GM12891 (cell line): ENCODE data around the gene FSTL4.

ENCODE experiments used
- DNase-seq: peaks from one replicate; pipeline ENCODE4 v3.0.0; 2011; ENCODE audit warnings: low spot score; ENCODE audit not compliant: insufficient read length
- FAIRE-seq: peaks from 2 replicates; lab custom pipeline; 2011; peaks lifted over from hg19 to GRCh38; lab: Jason Lieb, UNC
- PAX5 ChIP-seq: IDR thresholded peaks from 2 replicates; pipeline ENCODE4 v1.6.1; 2011; ENCODE audit warnings: low read length, moderate library complexity, mild to moderate bottlenecking; ENCODE audit not compliant: insufficient read depth, severe bottlenecking
- POLR2A ChIP-seq: IDR thresholded peaks from 2 replicates; pipeline ENCODE4 v1.6.1; 2011; ENCODE audit warnings: low read depth, low read length, control low read depth
- POLR2AphosphoS5 ChIP-seq: IDR thresholded peaks from 2 replicates; pipeline ENCODE4 v1.6.1; 2011; ENCODE audit warnings: low read depth, low read length, control low read depth
- POU2F2 ChIP-seq: IDR thresholded peaks from 2 replicates; pipeline ENCODE4 v1.6.1; 2011; ENCODE audit warnings: low read depth, mild to moderate bottlenecking, control low read depth, low read length, moderate library complexity
- SPI1 ChIP-seq: IDR thresholded peaks from 2 replicates; pipeline ENCODE4 v1.6.1; 2011; ENCODE audit warnings: low read depth, low read length, control low read depth
- TAF1 ChIP-seq: IDR thresholded peaks from 2 replicates; pipeline ENCODE4 v1.6.1; 2011; ENCODE audit warnings: low read depth, low read length, control low read depth

The FSTL4 gene

DNA sequence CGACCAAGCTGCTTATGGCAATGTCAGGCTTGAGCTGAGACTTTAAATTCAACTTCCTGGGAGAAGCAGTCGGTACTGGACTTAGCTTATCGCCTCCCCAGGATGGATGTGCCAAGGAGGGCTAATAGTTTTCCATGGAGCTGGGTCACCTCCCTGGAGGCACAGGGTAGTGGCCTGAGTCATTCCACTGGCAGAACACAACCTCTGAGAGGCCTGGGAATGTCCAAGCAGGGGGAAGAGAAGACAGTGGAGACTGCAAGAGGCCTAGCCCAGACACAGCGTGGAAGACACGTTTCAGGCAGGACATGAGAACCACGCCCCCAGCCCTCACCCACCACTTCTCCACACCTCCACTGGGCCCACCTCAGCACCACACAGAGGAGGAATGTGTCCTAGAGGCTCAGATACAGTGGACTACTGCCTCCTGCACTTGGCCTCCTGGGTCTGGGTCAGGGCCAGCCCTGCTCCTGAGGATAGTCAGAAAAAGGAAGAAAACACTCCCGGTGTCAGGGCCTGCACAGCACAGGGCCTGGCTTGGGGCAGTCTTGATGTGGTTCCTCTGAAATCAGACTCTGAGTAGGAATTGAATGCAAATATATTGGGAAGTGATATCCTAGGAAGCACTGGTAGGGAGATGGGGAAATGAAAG is 171.8 kb downstream of the FSTL4 start:
- FAIRE-seq = no peak
- no peak for DNase-seq
- TF ChIP-seq POU2F2 = no peak
- TF ChIP-seq SPI1 = no peak
- no peak for TF ChIP-seq TAF1
- TF ChIP-seq POLR2A = no peak
- TF ChIP-seq PAX5 = no peak
- TF ChIP-seq POLR2AphosphoS5 = no peak

DNA sequence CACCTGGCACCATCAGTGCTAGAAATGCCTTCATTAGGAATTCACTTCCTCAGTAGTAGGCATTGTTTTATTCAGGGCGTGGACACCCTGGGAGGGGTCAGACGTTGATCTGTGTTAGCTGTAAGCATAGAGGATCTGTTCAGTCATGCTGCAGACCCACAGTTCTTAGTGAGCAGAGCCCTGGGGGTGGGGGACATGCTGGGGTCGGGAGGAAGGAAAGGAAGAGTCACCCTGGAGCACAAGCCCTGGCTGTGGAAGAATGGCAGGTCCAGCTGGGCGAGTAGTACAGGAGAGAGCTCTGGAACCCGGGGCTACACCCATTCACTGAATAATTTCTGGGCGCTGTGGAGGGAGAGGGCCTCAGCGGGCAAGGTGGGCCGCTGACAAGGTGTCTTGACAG is 172.5 kb downstream of the FSTL4 start:
- FAIRE-seq = no peak
- DNase-seq = no peak
- TF ChIP-seq PAX5 = no peak
- no peak for TF ChIP-seq TAF1
- TF ChIP-seq POLR2A = no peak
- TF ChIP-seq POU2F2 = no peak
- TF ChIP-seq POLR2AphosphoS5 = no peak
- TF ChIP-seq SPI1 = no peak

DNA sequence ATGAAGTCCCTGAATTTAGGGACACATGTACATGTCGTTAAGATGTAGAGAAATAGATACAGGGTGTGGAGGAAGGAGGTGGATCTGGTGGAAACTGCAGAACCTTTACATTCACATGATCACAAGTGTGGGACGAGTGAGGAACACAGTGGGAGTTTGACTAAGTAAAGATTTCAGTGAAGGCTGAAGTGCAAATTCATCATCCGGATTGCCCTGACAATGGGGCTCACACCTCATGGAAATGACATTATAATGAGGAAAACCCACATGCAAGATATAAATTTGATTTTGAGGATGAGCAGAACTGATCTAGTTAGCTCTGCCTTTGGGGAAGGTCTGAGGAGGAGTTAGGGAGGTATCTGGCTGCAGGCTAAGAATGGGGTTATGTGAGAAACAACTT is 173.9 kb downstream of the FSTL4 start:
- no peak for FAIRE-seq
- TF ChIP-seq TAF1 (no peak), POU2F2 (no peak), SPI1 (no peak), PAX5 (no peak), POLR2A (no peak), POLR2AphosphoS5 (no peak)
- no peak for DNase-seq

DNA sequence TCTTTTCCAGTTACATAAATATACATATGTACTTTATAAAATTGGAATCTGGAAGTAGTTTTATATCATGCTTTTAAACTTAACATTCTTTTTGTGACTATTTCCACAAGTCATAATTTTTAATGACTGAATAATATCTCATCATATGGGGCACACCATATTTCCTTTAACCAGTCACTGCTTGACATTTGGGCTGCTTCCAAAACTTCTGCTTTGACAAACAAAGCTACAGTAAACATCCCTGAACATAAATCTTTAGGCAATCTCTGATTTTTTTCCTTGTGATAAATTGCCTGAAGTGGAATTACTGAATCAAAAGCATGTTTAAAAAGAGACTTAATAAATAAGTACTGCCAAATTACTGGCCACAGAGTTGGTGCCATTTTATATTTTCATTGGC is 178.0 kb downstream of the FSTL4 start:
- FAIRE-seq (no peak), DNase-seq (no peak)
- no peak for TF ChIP-seq TAF1
- no peak for TF ChIP-seq POLR2A
- TF ChIP-seq PAX5 = no peak
- no peak for TF ChIP-seq POLR2AphosphoS5
- no peak for TF ChIP-seq SPI1
- no peak for TF ChIP-seq POU2F2

DNA sequence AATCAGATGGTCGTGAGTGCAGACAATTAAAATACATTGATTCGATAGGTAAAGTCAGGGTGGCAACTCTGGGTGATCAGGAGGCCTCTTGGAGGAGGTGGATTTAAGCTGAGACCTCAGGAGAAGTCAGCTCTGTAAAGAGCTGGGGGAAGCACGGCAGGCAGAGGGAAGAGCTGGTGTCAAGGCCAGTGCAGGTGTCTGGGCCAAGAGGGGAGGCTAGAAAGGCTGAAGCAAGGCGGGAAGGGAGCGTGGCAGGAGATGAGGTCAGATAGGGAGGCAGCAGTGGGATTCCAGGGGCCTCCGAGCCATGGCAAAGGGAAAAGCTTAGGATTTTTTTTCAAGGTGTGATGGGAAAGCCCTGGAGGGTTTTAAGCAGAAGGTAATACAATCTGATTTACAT is 178.7 kb downstream of the FSTL4 start:
- FAIRE-seq = no peak
- TF ChIP-seq POU2F2 (no peak), SPI1 (no peak), POLR2A (no peak), PAX5 (no peak), TAF1 (no peak), POLR2AphosphoS5 (no peak)
- no peak for DNase-seq

DNA sequence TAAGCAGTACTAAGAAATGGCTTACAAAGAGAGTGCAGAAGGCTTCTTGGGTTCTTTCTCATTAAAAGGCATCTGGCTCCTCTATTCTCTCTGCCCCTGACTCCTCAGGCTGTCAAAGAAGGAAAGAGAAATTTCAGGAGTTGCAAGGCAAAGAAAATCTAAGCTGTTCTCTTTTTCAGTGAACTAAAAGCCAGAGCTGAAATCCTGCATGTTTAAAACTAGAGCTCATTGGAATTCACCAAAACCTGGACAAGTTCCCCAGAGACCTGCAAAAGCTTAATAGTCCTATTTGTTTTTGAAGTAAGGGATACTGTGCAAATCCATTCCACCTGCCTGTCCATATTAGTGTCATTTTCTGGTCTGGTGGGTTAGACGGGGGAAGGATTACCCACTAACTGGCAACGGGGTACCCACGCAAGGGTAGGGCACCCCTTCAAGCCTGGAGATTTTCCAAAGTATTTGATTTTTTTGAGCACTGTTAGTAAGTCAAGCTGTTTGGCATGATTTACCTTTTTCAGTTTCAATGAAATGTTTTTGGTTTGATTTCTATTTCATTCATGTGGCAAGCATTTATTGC is 179.3 kb downstream of the FSTL4 start:
- no peak for DNase-seq
- no peak for FAIRE-seq
- TF ChIP-seq POLR2A (no peak), POU2F2 (no peak), POLR2AphosphoS5 (no peak), TAF1 (no peak), SPI1 (no peak), PAX5 (no peak)

DNA sequence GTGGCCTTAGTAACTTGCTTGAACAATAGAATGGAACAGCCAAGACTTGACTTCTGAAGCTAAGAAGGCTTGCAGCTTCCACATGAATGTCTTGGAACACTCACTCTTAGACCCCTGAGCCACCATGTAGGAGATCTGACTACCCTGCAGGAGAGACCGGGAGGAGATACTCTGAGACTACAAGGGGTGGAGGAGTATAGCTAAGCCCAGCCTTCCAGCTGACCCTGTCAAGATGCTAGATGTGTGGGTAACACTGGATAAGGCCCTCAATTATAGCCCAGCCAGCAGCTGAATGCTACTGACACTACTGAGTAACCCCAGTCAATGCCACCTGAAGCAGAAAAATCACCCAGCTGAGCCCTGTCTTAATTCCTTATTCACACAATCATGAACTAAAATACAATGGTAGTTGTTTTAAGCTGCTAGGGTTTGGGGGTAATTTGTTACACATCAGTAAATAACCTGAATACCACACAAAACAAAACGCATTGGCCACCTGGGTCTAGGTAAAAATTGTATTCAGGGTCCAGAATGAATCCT is 180.9 kb downstream of the FSTL4 start:
- no peak for DNase-seq
- TF ChIP-seq POLR2A (no peak), TAF1 (no peak)
- no peak for FAIRE-seq

DNA sequence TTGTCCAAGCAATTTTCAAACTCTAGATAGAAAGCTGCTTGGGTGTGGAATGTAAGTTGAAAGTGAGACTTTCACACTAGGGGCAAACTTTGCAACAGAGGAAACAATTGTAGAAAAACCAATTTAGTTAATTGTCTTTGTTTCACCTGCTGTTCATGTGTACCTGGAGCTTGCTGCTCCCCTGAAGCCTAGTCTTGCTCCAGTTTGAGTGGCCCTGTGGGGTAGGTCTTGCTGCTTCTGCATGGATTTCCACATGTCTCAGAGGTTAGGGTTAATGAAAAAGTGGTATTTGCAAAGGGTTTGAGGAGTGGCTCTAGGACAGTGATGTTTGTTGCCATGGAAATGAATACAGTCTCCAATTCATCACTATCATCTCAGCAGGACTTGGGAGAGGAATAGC is 182.2 kb downstream of the FSTL4 start:
- TF ChIP-seq POLR2A = no peak
- no peak for TF ChIP-seq PAX5
- TF ChIP-seq POLR2AphosphoS5 = no peak
- no peak for TF ChIP-seq TAF1
- TF ChIP-seq SPI1 = no peak
- TF ChIP-seq POU2F2 = no peak
- FAIRE-seq (no peak), DNase-seq (no peak)

DNA sequence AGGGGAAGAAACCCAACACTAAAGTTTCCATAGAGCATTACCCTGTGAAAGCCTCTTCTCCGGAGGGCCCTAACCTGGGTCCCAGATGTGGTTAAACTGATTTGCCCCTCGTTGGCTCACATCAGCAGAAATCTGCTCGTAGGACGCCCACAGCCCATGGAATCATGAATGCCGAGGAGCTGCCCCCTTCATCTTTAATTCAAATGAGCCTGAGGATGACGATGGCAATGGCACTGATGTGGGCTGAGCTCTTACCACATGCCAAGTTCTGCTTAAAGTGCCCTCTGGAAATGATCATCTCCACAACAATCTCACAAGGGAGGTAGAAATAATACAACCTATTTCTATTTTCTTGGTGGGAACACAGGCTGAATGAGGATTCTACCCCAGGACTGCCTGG is 183.3 kb downstream of the FSTL4 start:
- TF ChIP-seq POLR2AphosphoS5 (no peak), POU2F2 (no peak), POLR2A (no peak), TAF1 (no peak), PAX5 (no peak), SPI1 (no peak)
- FAIRE-seq (no peak), DNase-seq (no peak)
